PC-9 (cell line): ENCODE results near the gene KBTBD13.

Experiments used
- EZH2 ChIP-seq: fragments of 200-600 bp; sonication (generic); IDR thresholded peaks from 2 replicates; pipeline ENCODE4 v1.8.0; 2017; ENCODE audit warnings: antibody characterized with exemption, low read depth
- TF ChIP-seq, protein P1 (sequence below): fragments of 200-600 bp; sonication (generic); conservative IDR thresholded peaks from 2 replicates; pipeline ENCODE4 v1.6.1; 2017; ENCODE audit warnings: mixed run types, antibody characterized with exemption, mild to moderate bottlenecking, moderate library complexity

DNA sequence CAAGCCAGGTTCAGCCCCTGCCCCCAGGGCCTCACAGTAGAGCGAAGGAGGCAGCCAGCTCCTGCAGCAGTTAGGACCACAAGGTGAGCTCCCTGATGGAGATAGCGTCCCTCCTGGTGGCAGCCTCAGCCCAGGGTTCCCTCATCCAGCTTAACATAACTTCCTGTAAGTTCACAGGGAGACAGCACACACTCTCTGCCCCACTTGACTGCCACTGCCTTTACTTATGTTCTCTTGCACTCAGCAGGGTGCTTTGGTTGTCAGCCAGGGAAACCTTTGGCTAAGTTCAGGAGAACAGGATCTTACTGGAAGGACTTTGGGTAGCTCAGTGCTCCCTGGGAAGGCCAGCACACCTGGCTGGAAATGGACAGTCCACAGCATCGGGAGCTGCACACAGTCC lies 10.9 kb downstream of the KBTBD13 start:
- TF ChIP-seq, protein P1, sequence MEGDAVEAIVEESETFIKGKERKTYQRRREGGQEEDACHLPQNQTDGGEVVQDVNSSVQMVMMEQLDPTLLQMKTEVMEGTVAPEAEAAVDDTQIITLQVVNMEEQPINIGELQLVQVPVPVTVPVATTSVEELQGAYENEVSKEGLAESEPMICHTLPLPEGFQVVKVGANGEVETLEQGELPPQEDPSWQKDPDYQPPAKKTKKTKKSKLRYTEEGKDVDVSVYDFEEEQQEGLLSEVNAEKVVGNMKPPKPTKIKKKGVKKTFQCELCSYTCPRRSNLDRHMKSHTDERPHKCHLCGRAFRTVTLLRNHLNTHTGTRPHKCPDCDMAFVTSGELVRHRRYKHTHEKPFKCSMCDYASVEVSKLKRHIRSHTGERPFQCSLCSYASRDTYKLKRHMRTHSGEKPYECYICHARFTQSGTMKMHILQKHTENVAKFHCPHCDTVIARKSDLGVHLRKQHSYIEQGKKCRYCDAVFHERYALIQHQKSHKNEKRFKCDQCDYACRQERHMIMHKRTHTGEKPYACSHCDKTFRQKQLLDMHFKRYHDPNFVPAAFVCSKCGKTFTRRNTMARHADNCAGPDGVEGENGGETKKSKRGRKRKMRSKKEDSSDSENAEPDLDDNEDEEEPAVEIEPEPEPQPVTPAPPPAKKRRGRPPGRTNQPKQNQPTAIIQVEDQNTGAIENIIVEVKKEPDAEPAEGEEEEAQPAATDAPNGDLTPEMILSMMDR: no peak
- no peak for TF ChIP-seq EZH2
